ENCODE data around the gene CD27. TPM values are rescaled to one million over a fixed set of nuclear protein-coding genes. Genes with fewer than 3 reads are reported as not detected.
"Not testable (repeated sequence)": the region's sequence is repeated elsewhere in the genome, so short reads cannot be mapped to it uniquely, and the experiment has no call there.

The CD27 gene
- total RNA-seq, 2 experiments from 2014 or later, result 152 to 158 TPM

DNA sequence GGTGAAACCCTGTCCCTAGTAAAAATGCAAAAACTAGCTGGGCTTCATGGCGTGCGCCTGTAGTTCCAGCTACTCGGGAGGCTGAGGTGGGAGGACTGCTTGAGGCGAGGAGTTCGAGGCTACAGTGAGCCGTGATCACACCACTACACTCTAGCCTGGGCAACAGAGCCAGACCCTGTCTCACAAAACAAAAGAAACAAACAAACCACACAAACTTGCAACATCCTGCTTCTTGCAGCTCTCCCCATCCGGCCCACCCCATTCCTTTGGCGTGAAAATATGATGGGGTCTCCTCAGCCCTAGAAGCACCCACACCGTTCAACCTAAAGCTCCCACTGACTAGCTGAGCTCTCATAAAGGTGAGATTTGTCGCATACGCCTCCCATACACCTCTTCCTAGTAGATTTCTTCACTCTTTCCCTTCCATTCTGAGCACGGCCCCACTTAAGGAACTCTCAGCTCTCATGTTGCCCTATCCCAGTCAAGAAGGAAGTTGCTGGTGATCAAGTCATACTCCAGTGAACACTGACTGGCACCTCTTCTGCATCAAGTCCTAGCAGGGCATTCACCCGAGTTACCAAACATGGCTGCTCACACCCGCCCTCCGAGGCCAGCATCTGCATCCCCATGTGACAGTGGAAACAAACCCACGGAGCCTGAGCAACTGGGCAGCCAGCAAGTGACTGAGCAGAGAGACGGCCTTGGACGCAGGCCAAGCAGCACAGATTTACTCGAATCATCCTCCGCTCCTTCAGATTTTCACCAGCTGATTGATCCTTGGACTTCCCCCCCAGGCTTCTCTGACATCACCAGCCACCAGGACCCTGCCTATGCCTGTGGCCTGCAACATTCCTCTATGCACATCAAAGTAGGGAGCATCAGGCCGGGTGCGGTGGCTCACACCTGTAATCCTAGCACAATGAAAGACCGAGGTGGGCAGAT lies 18.9 kb upstream of the CD27 start:
- Mint-ChIP-seq H3K36me3 (no peaks in the 10 kb centered on the region), H3K27ac (peak overlapping the region; percentile 93), H3K4me3 (no peak overlapping the region), H3K9me3 (no peaks in the 10 kb centered on the region), H3K27me3 (peaks cover under 1% of the 10 kb centered on the region), H3K4me1 (peaks cover 55% of the 10 kb centered on the region)
- DNase-seq (no peak), ATAC-seq (ENCODE audit: low read depth) (no peak)
- POLR2A ChIA-PET, result interaction anchor here (0.9 to 6.5 kb wide), 14 partner anchors 15 to 114 kb away, joined by 4 to 78 read pairs (median 10); partner anchors contain the start of genes CD27, GAPDH, MRPL51 and TAPBPL

DNA sequence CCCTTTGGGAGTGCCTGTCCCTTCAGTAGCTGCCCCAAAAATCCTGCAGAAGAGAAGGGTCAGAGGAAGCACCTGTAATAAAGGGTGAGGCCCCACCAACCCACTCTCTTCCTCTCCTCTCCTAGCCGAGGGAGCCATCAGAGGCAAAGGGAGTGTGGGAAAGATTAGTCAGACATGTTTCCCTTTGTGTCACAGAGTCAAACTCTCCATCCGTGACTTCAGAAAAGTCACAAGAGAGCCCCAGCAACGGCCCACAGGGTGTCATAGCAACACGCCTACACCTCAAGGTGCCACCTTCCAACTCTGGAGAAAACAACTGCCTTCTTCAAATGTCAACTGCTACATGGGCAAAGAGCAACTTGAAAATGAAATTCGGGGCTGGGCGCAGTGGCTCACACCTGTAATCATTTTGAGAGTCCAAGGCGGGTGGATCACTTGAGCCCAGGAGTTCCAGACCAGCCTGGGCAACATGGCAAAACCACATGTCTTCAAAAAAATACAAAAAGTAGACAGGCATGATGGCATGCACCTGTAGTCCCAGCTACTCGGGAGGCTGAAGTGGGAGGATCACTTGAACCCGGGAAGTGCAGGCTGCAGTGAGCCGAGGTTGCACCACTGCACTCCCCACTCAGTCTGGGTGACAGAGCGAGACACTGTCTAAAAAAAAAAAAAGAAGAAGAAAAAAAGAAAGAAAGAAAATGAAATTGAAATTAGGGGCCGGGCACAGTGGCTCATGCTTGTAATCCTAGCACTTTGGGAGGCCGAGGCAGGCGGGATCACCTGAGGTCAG lies 17.7 kb upstream of the CD27 start:
- no peaks in the 10 kb centered on the region for H3K9me3 Mint-ChIP-seq
- peaks cover 56% of the 10 kb centered on the region for H3K4me1 Mint-ChIP-seq
- H3K27ac Mint-ChIP-seq, result peak overlapping the region; percentile 93
- DNase-seq (peak; percentile 60), ATAC-seq (ENCODE audit: low read depth) (peak; percentile 67)
- no peaks in the 10 kb centered on the region for H3K27me3 Mint-ChIP-seq
- no peaks in the 10 kb centered on the region for H3K36me3 Mint-ChIP-seq
- POLR2A ChIA-PET, result interaction anchor here (0.6 to 6.5 kb wide), 13 partner anchors 12 to 113 kb away, joined by 3 to 78 read pairs (median 11); partner anchors contain the start of genes CD27, GAPDH, MRPL51 and TAPBPL
- peak overlapping the region; percentile 76 for H3K4me3 Mint-ChIP-seq

DNA sequence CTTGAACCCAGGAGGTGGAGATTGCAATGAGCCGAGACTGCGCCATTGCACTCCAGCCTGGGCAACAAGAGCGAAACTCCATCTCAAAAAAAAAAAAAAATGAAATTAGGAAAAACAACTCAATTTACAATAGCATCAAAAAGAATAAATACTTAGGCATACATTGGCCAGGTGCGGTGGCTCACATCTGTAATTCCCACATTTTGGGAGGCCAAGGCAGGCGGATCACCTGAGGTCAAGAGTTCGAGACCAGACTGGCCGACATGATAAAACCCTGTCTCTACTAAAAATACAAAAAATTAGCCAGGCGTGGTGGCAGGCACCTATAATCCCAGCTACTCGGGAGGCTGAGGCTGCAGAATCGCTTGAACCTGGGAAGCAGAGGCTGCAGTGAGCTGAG lies 17.0 kb upstream of the CD27 start:
- not testable (repeated sequence) for H3K9me3 Mint-ChIP-seq; H3K27me3 Mint-ChIP-seq; DNase-seq; H3K36me3 Mint-ChIP-seq; ATAC-seq (ENCODE audit: low read depth)
- H3K4me1 Mint-ChIP-seq, result peaks cover 58% of the 10 kb centered on the region
- H3K4me3 Mint-ChIP-seq, result peak overlapping the region; percentile 76
- peak overlapping the region; percentile 93 for H3K27ac Mint-ChIP-seq
- POLR2A ChIA-PET, result interaction anchor here (0.6 to 6.5 kb wide), 10 partner anchors 11 to 108 kb away, joined by 3 to 78 read pairs (median 13); partner anchors contain the start of genes CD27, MRPL51, TAPBPL and VAMP1

DNA sequence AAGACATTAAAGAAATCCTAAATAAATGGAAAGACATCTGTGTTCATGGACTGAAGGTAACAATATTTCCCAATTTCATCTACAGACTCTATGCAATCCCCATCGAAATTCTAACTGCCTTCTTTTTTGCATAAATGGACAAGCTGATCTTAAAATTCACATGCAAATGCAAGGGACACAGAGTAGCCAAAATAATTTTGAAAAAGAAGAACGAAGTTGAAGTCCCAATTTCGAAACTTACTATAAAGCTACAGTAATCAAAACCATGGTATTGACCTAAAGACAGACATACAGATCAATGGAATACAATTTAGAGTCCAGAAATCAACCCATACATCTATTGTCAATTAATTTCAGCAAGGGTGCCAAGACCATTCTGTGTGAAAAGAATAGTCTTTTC lies 16.4 kb upstream of the CD27 start:
- Mint-ChIP-seq H3K27ac (peak overlapping the region; percentile 56), H3K9me3 (no peaks in the 10 kb centered on the region), H3K4me1 (peaks cover 59% of the 10 kb centered on the region), H3K4me3 (peak overlapping the region; percentile 76), H3K36me3 (no peaks in the 10 kb centered on the region), H3K27me3 (no peaks in the 10 kb centered on the region)
- POLR2A ChIA-PET, result interaction anchor here (0.8 to 6.5 kb wide), 6 partner anchors 11 to 107 kb away, joined by 3 to 78 read pairs (median 30); partner anchors contain the start of genes CD27, TAPBPL and VAMP1
- ATAC-seq (ENCODE audit: low read depth) (no peak), DNase-seq (no peak)

DNA sequence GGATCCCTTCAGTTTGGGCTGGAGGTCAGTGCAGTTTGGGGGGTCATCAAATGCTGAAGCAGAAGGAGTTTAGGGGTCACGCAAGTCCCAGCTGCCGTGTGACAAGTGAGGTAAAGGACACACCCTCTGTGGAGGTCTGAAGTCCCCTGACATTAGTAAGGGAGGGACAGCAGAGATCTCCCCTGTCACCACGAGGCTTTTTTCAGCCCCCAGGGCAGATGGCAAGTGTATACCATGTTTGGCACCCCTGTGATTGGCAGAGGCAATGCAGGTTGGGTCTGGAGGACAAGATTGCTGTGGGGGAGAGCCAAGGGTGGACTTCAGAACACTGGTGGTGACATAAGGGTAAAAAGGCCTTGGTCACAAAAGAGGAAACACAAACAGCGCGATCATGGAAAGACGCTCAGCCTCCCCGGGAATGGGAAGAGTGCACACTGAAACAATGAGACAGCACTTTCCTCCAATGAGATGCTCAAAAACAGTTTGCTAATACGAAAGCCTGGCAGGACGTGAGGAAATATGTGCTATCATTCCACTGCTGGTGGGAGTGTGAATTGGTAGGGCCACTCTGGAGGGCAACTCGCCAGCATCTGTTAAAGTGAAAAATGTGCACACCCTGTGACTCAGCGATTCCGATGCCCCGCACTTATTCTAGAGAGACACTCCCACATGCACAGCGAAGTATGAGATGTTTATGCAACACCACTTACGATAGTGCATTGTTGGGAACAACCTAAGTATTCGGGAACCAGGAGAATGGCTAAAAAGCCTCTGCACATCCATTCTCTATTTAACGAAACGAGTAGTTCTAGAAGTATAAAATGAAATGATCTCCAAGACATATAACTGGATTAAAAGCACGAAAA lies 14.4 kb upstream of the CD27 start:
- no peaks in the 10 kb centered on the region for H3K9me3 Mint-ChIP-seq
- no peaks in the 10 kb centered on the region for H3K27me3 Mint-ChIP-seq
- no peak for ATAC-seq (ENCODE audit: low read depth)
- H3K36me3 Mint-ChIP-seq, result no peaks in the 10 kb centered on the region
- H3K27ac Mint-ChIP-seq, result peak overlapping the region; percentile 25
- no peak for DNase-seq
- H3K4me3 Mint-ChIP-seq, result peak overlapping the region; percentile 17
- peaks cover 57% of the 10 kb centered on the region for H3K4me1 Mint-ChIP-seq
- POLR2A ChIA-PET, result no interaction called here

DNA sequence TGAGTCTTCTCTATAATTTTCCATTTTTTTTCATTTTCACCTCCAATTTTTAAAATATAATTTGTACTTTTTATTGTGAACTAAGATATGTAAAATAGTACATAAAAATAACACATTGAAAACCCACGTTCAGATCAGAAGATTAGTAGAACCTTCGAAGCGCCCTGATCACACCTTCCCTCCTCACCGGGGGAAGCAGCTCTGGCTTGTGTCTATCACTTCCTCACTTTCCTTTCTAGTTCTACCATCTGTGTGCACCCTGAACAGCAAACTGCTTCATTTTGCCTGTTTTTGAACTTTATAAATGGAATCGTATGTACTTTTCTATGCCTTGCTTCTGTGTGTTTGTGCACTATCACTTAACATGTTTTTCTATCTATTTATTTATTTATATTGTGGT lies 11.8 kb upstream of the CD27 start:
- Mint-ChIP-seq H3K27ac (peak overlapping the region; percentile 53), H3K27me3 (no peaks in the 10 kb centered on the region), H3K36me3 (no peaks in the 10 kb centered on the region), H3K9me3 (no peaks in the 10 kb centered on the region), H3K4me1 (peaks cover 33% of the 10 kb centered on the region), H3K4me3 (no peak overlapping the region)
- POLR2A ChIA-PET, result interaction anchor here (1.6 to 5.3 kb wide), 6 partner anchors 12 to 101 kb away, joined by 3 to 80 read pairs (median 14); partner anchors contain the start of genes CD27, GAPDH, TAPBPL and VAMP1
- ATAC-seq (ENCODE audit: low read depth) (peak; percentile 32), DNase-seq (no peak)

DNA sequence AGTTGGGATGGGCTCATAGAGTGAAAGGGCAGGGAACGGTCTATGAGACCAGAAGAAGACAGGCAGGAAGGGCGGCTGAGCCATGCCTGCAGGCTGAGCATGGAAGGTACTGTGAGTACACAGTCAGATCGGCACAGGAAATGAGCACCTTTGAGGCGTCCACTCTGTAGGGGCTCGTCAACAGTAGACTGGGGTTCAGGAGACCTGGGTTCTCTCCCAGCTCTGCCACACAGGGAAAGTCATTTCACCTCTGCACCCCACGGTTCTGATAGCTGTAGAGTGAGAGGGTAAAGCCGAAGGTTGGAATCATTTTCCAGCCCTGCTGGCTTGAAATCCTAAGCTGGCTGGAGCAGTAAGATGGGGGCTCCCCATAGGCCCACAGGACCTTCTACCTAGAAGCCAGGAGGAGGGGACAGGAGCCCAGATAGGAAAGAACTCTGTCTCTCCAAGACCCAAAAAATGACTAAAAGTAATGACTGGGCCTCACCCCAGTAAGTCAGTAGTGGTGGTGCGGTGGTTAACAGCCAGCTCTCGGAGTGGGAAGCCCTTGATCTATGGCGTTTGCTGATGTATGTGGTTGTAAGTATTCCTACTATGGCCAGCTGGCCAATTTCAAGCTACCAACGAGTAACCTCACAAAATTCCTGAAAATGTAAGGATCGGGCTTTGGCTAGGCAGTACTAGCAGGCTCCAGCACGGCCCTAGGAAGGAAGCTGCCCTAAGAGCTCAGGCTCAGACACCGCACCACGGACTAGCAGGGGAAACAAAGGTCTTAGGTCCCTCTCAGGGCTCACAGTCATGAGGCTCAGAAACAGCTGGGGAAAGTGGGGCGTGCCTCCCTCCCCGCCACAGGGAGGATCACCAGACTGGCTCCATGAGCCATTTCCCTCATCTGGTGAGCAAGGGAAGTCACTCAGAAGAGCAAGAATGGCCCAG lies 10.3 kb upstream of the CD27 start:
- H3K9me3 Mint-ChIP-seq, result no peaks in the 10 kb centered on the region
- H3K27me3 Mint-ChIP-seq, result no peaks in the 10 kb centered on the region
- POLR2A ChIA-PET, result interaction anchor here (0.9 to 5.3 kb wide), 10 partner anchors 10 to 100 kb away, joined by 3 to 80 read pairs (median 8); partner anchors contain the start of genes CD27, GAPDH, TAPBPL and VAMP1
- DNase-seq, result no peak
- peak; percentile 95 for ATAC-seq (ENCODE audit: low read depth)
- peak overlapping the region; percentile 90 for H3K27ac Mint-ChIP-seq
- H3K4me3 Mint-ChIP-seq, result peak overlapping the region; percentile 69
- H3K36me3 Mint-ChIP-seq, result no peaks in the 10 kb centered on the region
- H3K4me1 Mint-ChIP-seq, result peaks cover 37% of the 10 kb centered on the region

DNA sequence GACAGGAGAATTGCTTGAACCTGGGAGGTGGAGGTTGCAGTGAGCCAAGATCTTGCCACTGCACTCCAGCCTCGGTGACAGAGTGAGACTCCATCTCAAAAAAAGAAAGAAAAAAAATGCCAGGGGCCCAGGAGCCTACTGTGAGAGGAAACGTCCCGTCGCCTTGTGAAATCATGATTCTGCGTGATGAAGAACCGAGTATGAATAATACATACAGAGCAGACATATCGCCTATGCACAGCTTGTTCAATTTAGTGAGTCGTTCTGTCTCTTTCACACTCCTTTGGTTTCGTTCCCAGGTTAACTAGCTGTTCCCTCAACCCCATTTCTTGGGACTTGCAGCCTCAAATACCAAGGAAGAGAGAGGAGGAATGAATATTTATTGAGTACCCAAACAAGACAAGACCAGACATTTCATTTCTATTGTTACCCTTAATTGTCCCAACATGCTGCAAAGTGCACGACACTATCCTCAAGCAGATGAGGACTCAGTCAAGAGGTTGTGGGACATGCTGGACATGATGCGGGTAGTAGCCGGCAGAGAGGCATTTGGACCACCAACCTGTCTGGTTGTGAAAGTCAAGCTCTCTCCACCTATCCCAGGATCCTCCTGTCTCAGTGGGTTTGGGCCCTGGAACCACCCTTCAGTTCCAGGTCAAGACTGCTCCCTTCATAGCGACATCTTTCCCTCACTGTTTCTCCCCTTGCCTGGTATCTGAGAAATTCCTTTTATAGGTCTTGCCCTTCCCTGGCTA lies 8.6 kb upstream of the CD27 start:
- no peaks in the 10 kb centered on the region for H3K27me3 Mint-ChIP-seq
- no peaks in the 10 kb centered on the region for H3K9me3 Mint-ChIP-seq
- peaks cover 30% of the 10 kb centered on the region for H3K4me1 Mint-ChIP-seq
- DNase-seq, result no peak
- H3K4me3 Mint-ChIP-seq, result no peak overlapping the region
- POLR2A ChIA-PET, result interaction anchor here (1.4 to 5.3 kb wide), 2 partner anchors 8 to 28 kb away, joined by 3 to 80 read pairs; partner anchors contain the start of gene CD27
- peaks cover 2% of the 10 kb centered on the region for H3K36me3 Mint-ChIP-seq
- no peak overlapping the region for H3K27ac Mint-ChIP-seq
- ATAC-seq (ENCODE audit: low read depth), result no peak

DNA sequence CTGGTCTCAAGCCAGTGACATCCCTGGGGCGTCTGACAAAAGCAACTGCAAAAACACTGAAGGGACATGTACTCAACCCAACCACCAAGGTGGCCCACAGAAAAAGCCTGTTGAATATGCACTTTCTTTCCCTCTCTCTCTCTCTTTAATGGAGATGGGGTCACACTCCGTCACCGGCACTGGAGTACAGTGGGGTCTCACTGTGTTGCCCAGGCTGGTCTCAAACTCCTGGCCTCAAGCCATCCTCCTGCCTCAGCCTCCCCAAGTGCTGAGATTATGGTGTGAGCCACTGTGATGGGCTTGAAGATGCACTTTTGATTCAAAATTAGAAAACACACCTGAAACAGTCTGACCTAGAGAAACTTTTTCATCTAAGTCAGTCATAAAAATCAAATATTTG lies 7.2 kb upstream of the CD27 start:
- Mint-ChIP-seq H3K36me3 (peaks cover 2% of the 10 kb centered on the region), H3K4me3 (no peak overlapping the region), H3K9me3 (no peaks in the 10 kb centered on the region), H3K27me3 (no peaks in the 10 kb centered on the region), H3K27ac (peak overlapping the region; percentile 57), H3K4me1 (peaks cover 33% of the 10 kb centered on the region)
- ATAC-seq (ENCODE audit: low read depth), result no peak
- no peak for DNase-seq
- POLR2A ChIA-PET, result no interaction called here

DNA sequence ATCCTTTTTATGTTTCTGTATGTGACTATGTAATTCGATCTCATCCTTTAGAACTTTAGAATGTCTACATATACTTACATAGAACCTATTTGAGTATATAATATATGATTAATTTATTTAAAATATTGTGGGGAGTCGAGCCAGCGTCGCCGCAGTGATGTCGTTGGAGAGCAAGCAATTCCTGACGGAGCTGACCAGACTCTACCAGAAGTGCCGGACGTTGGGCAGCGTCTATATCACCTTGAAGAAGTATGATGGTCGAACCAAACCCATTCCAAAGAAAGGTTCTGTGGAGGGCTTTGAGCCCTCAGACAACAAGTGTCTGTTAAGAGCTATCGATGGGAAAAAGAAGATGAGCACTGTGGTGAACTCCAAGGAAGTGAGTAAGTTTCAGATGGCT lies 6.4 kb upstream of the CD27 start:
- DNase-seq (no peak), ATAC-seq (ENCODE audit: low read depth) (no peak)
- POLR2A ChIA-PET, result interaction anchor here (0.5 to 2.0 kb wide), 6 partner anchors 11 to 32 kb away, joined by 3 to 10 read pairs (median 6); partner anchors contain the start of genes TAPBPL and VAMP1
- H3K36me3 Mint-ChIP-seq, result peaks cover 2% of the 10 kb centered on the region
- H3K27me3 Mint-ChIP-seq, result no peaks in the 10 kb centered on the region
- H3K4me1 Mint-ChIP-seq, result peaks cover 35% of the 10 kb centered on the region
- no peak overlapping the region for H3K27ac Mint-ChIP-seq
- H3K9me3 Mint-ChIP-seq, result no peaks in the 10 kb centered on the region
- no peak overlapping the region for H3K4me3 Mint-ChIP-seq

DNA sequence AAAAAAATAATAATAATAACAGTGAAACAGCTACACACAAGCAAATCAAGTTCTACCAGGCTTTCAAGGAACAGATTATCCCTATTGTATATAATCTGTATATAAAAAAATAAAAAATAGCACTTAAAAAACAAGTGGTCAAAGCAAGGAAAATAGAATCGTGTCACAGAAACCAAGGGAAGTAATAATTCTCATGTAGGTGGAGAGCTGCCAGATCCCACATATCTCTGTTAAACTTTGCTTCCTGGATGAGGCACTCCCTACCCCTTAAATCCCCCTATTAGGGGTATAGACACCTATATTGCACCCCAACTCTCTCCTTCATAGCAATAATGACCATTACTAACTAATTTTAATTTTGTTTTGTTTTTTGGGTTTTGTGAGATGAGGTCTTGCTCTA lies 4.4 kb upstream of the CD27 start:
- no peaks in the 10 kb centered on the region for H3K9me3 Mint-ChIP-seq
- no peak for ATAC-seq (ENCODE audit: low read depth)
- H3K36me3 Mint-ChIP-seq, result peaks cover 6% of the 10 kb centered on the region
- DNase-seq, result no peak
- H3K4me1 Mint-ChIP-seq, result peaks cover 35% of the 10 kb centered on the region
- no peaks in the 10 kb centered on the region for H3K27me3 Mint-ChIP-seq
- no peak overlapping the region for H3K4me3 Mint-ChIP-seq
- POLR2A ChIA-PET, result interaction anchor here (0.8 to 2.5 kb wide), 4 partner anchors 11 to 94 kb away, joined by 3 to 14 read pairs (median 4); partner anchors contain the start of genes GAPDH and TAPBPL
- no peak overlapping the region for H3K27ac Mint-ChIP-seq
